Astrocyte of the cerebellum (primary cell): ENCODE measurements around the gene TMTC1.

Experiments
- DNase-seq: peaks from one replicate; pipeline ENCODE4 v3.0.0-alpha.2; 2011; ENCODE audit warnings: low read depth
- H3K4me3 ChIP-seq: 2 replicates; pipeline ENCODE4 v1.5.1; 2011; ENCODE audit warnings: mild to moderate bottlenecking, low read depth, low read length, moderate library complexity
- in situ Hi-C: cut with HindIII; loops from 2 replicates; pipeline ENCODE4 v1.10.0; 2017; ENCODE audit warnings: low sequenced_read_pairs
- TF ChIP-seq, protein P1 (sequence below): IDR thresholded peaks from 2 replicates; pipeline ENCODE4 v1.5.1; 2012; ENCODE audit warnings: low read length, low read depth, moderate library complexity, mild to moderate bottlenecking; ENCODE audit errors: missing control alignments

TMTC1 gene

DNA sequence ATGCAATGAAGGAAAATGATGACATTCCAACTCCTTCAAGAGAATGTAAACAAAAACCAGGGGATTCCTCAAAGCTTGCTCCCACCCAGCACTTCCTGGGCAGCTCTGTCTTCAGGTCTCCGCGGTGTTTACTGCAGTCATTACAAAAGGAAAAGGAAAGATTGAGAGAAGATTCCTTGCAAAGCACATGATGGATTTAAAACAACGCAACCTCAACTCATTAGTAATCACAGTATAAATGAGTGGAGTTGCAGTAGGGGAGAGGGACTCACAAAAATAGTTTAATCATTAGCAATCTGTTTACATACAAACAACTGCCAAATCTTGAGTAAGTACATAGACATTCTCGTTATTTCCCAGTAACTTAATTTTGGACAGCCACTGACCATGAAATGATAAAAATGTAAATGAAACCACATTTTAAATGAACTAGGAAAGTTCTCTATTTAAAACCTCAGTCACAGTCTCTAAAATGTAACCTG lies 236.6 kb downstream of the TMTC1 start:
- TF ChIP-seq, protein P1, sequence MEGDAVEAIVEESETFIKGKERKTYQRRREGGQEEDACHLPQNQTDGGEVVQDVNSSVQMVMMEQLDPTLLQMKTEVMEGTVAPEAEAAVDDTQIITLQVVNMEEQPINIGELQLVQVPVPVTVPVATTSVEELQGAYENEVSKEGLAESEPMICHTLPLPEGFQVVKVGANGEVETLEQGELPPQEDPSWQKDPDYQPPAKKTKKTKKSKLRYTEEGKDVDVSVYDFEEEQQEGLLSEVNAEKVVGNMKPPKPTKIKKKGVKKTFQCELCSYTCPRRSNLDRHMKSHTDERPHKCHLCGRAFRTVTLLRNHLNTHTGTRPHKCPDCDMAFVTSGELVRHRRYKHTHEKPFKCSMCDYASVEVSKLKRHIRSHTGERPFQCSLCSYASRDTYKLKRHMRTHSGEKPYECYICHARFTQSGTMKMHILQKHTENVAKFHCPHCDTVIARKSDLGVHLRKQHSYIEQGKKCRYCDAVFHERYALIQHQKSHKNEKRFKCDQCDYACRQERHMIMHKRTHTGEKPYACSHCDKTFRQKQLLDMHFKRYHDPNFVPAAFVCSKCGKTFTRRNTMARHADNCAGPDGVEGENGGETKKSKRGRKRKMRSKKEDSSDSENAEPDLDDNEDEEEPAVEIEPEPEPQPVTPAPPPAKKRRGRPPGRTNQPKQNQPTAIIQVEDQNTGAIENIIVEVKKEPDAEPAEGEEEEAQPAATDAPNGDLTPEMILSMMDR: no peak
- in situ Hi-C loops: no loop called here
- DNase-seq: peak; percentile 67
- no peak overlapping the region for H3K4me3 ChIP-seq

DNA sequence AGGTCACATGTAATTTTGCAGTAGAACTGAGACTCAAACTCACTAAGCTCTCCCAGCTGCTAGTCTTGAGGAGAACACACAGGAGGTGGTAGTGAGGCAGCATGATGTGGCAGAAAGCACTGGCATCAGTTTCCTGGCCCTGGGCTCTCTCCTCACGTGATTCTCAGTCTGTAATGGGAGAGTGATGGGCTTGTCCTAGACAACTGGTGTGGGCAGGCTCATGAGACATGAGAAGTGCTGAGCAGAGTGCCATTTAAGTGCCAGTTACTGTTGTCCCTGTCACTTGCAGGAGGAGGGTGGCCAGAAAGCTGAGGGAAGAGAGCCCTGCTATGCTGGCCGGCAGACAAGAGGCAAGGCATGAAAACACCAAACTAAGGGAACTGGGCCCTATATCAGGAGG lies 237.7 kb downstream of the TMTC1 start:
- TF ChIP-seq, protein P1: no peak

DNA sequence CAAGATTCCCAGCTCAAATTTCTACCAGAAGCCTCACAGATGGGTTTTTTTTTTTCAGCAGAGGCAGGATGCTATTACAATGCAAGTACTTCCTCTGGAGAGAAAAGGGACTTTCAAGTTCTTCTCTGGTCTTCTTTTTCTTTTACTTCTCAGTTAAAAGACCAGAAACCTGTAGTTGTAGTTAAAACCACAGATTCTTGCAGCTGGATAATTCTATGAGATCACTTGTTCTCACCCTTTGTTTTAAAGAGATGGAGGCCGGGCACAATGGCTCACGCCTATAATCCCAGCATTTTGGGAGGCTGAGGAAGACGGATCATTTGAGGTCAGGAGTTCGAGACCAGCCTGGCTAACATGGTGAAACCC lies 238.7 kb downstream of the TMTC1 start:
- in situ Hi-C loops: no loop called here
- TF ChIP-seq, protein P1: no peak
- no peak overlapping the region for H3K4me3 ChIP-seq
- no peak for DNase-seq

More for the DNA sequence above, 237.7 kb downstream of the TMTC1 start:
- no peak overlapping the region for H3K4me3 ChIP-seq
- DNase-seq: no peak
- in situ Hi-C loops: no loop called here

DNA sequence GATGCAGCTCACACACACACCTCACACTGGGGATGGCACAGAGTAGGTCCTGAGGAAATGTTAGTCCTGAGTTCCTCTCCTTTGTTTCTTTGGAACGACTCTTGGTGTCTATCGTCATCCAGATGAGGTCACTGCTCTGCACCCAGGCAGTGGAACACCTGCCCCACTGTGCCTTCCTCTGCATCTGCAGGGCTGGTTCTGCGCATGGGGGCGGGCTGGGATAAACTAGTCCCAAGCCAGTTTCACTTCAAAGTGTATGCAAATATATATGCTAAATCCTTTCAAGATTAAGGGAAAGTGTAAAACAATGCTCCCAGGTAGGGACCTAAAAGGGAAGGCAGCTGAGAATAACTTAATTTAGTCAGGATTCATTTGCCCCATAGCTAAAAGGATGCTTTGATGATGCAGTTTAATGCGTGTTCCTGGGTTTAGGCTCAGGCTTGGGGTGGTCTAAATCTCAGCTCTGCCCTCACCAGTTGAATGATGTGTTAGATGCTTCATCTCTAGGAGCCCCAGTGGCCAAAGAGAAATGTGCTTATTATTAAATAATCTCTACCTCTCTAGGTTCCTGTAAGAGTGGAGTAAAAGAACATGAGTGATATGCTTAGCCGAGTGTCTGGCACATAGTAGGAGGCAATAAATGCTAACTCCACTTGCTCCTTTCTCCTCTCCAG lies 239.2 kb downstream of the TMTC1 start:
- in situ Hi-C loops: no loop called here
- H3K4me3 ChIP-seq: no peak overlapping the region
- TF ChIP-seq, protein P1: no peak
- DNase-seq: no peak

DNA sequence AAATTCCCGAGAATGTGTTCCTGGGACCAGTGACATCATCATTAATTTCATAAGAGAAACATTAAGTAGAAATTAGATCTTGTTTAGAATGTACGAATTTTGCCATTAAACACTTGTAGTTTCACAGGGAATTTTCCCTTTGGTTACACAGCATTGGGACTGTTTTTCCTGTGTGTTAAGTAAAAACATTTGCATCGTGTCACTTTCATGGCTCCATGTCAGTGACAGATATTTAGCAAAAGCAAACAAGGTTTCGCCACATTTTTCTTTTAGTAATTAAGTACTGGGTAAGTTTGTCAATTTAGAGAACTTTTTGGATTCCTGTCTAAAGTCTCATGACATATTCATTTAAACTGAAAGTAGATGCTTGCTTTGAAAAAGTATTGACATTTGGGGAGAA lies 240.7 kb downstream of the TMTC1 start:
- no peak for DNase-seq
- TF ChIP-seq, protein P1: no peak
- H3K4me3 ChIP-seq: no peak overlapping the region
- in situ Hi-C loops: no loop called here

DNA sequence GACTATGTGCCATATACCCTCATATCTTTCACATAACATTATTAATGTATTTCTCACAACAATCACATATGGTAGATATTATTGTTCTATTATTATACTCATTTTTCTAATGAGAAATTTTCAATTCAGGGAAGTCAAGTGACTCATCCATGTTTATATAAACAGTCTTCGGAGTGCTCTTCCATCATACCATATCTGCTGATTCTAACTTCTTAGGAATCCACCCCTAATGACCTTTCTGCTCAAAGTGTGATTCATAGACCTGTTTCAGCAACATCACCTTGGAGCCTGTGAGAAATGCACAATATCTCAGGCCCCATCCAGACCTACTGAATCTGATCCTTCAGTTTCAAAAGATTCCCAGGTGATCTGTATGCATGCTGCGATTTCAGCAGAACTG lies 246.4 kb downstream of the TMTC1 start:
- TF ChIP-seq, protein P1: no peak
- no peak for DNase-seq
- no peak overlapping the region for H3K4me3 ChIP-seq
- in situ Hi-C loops: no loop called here
